Non-pigmented ciliary epithelial cell (primary cell): ENCODE measurements around the gene SP3.

Experiments used
- DNase-seq: peaks from one replicate; pipeline ENCODE4 v3.0.0-alpha.2; 2010; ENCODE audit warnings: low read depth

The SP3 gene

DNA sequence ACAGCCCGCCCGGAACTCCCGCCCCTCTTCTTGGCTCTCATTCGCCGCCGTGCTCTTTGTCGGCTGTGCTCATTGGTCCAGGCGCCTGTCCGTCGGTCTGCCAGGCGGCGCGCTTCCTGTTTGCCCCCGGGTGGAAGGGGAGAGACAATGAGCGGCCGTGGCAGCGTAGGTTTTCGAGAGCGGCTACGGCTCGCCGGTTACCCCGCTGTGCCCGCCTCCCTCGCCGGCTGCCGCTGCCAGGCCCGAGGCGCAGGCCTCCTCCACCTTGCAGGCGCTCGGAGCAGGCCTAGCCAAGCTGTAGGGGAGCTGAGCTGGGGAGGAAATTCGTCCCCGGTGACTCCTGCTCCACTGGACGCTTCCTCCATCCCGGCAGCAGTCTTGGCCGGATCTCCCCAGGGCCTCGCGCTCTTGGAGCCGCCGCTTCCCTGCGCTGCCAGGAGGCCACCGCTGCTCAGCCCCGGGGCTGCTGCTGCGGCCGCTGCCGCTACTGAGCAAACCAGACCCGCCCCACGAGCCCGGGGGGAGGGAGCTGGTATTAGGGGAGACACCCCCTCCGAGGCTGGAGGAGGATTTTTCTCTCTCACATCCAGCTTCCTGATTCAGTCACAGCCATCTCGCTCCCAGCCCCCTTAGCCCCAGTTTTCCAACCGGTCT, at the start of gene SP3:
Gene SP3, minus strand, starts transcription at position 2 of the 654 bp plus-strand sequence. CDS start 202 bp downstream, outside the sequence.
- DNase-seq, result peak; percentile 84

DNA sequence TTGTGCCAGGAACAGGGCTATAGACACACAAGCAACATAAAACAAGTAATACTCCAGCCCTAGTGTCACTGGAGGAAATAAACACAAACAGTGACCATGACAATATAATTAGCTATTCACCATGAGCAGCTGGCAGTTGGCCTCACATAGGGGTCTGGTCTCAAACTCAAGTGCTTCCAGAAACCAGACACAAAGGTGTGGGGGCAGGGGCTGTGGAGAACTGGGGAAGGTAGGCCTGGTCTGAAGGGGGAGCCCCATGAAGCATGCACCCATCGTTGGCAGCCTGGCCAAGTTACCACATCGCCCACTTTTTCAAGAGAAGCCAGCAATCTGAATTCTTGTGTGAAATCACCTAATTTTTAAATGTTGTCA, 49.5 kb upstream of the SP3 start:
- no peak for DNase-seq

DNA sequence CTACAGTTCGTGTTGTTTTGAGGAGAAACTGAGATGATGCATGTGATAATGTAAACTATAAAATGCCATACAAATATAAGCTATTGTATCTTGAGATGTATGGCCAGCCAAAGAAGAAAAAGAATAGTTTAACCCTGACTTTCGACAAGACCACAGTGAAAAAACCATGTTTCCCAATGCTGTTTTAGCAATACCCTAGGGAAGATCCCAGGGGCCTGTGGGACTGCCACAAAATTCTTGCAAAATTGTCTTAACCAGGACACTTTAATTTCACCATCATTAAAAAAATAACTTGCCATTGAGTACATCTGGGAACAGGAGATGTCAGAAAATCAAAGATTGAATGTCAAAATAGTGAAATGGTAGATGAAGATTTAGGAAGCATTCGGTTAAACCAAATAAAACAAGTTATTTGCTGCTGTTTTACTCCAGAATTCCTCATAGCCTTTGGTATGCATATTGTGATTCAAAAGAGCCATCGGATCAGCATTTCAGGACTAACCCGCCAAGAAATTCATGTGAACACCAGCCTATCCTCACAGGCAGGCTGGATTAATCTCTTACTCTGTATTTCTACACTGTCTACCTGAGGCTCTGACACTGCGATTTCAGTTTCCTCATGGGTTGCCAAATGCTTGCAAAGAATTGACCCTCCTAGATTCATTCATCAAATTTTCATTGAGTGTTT, 49.0 kb upstream of the SP3 start:
- DNase-seq, result no peak

DNA sequence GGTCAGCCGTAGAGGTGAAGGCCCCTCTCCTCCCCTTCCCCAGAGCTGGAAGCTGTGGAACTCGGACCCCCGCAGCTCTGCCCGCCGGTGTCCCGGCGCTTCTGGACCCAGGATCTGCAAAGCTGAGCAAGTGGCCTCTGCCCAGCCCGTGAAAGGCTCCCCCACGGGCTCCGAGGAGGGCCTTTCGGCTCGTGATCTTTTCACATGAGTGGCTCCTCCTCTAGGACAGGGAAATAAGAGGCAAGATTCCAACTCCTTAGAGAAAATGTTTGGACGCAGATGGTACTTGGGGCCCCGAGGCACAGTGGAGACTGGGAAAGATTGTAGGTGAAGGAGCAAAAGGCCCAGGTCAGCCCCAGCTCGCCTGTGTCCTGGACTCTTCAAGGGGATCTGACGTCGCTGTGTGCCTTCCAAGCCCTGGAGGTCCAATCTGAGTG, 48.2 kb upstream of the SP3 start:
- no peak for DNase-seq

DNA sequence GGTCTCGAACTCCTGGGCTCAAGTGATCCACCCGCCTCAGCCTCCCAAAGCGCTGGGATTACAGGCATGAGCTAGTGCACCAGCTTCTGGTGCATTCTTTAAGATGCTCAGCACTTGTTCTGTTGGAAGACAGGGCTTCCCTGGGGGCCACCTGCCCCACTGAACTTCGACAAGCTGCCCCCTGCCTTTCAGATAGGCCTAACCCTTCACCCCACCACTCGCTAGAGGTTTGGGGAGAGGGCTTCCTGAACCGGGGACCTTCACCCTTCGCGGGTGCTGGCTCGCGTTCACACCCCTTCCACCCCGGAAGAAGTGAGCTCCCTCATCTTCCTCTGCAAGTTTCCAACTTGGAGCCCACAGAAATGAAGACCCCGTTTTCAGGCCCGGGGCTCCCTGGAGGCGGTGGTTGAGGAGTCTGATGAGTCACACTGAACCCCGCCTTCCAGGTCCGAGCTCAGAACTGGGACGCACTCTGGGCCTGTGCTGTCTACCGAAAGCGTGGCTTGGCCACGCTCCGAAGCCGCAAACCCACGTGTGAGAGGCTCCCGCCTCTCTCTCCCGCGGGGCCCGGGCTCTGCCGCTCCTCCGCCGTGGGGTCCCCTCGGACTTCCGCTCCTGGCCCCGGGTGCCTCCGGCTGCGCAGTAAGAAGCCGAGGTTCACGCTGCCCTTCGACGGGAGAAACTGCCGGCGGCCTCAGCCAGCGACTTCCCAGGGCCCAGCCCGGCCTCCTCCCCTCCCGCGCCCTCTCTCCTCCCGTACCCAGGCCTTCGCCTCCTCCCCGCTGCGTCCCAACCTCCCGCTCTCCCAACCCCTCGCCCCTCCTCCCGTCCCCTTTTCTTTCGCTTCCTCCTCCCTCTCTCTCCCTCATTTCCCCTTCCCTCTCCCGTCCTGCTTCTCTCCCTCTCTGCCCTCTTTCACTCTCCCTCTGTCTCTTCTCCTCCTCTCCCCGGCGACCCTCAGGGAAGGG, 47.5 kb upstream of the SP3 start:
- no peak for DNase-seq

DNA sequence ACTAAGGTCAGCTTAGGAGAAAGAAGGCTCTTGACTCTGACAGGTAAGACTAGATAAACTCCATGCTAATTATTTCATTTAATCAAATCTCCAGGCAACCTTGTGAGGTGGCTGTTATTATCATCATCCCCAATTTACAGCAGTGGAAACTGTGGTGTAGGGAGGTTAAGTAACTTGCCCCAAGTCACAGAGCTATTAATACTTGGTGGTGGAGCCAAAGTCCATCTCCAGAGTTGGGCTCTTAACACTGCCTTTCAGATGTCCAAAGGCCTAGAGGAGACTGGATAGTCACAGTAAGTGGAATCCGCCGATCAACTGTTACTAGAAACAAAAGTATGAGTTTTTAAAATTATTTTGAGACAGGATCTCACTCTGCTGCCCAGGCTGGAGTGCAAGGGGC, 46.6 kb upstream of the SP3 start:
- DNase-seq, result no peak

DNA sequence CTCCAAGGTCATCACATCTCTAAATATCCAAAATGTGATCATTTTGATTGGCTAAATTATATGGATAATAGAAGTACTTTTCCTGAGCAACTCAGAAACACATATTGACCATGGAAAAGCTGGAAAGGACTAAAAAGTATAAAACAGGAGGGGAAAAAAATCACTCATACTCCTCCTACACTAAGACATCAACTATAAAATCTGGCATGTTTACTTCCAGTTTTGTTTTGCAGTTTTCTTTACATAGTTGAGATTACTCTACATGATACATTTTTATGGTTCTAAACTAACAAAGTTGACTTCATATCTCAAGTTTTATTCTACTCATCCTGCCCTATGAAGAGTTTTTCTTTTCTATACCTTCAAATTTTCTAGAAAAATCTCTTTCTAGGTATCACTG, 46.0 kb upstream of the SP3 start:
- no peak for DNase-seq

DNA sequence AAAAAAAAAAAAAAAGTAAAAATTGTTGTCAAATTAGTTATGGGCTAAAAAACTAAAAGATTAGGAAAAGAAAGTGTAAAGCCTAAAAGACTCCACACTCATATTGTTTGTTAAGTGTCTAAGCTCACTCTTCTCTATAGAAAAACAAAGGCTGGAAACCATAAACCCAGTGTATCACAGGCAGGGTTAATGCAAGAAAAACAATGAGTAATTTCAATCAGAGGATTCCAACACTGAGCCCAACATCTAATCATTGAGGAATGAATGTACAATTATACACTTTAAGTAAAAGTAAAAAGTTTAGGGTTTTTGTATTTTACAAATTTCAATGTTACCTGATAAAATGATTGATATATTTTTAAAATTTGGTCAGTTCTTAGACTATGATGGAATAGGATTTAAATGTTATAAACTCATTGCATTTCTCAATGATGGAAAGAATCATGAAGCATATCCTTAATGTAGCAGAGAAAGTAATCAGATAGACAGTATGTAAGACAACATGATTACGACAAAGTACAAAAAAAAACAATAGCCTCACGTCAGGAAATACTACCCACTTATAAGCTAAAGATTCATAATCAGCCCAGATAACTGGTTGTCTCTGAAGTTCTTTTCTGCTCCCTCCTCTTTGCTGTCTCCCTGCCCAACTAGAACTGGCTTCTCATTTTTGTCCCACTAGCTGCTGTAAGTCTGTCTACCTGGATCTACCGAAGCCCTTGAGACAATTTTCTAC, 44.5 kb upstream of the SP3 start:
- no peak for DNase-seq

DNA sequence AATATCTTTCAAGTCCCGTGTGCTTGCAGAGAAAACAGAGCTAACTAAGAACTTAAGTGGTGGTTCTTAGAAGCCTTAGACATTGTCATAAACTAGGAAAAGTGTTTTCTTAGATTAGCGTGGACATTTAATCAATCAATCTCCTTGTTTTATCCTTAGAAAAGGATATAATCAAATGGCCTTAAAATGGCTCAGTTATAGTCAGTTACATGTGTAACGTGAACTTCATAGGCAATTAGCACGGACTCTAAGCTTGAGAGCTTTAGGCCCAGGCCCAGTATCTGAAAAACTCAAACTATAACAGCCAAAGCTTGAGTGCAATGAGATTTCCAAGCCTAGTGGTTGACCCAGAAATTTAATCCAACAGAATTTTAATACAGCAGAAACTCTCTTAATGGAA, 43.5 kb upstream of the SP3 start:
- DNase-seq, result no peak

DNA sequence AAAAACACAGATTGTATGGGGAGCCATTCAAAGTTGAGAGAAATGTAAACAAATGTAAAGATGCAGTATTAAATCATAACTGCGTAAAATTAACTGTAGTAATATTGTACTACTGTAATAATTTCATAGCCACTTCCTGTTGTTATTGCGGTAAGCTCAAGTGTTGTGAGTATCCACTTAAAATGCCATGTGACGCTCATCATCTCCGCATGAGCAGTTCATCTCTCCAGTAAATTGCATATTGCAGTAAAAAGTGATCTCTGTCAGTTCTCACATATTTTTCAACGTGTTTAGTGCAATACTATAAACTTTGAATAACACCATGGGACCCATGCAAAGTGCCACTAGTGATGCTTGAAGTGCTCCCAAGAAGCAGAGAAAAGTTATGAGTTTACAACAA, 41.8 kb upstream of the SP3 start:
- DNase-seq, result no peak

DNA sequence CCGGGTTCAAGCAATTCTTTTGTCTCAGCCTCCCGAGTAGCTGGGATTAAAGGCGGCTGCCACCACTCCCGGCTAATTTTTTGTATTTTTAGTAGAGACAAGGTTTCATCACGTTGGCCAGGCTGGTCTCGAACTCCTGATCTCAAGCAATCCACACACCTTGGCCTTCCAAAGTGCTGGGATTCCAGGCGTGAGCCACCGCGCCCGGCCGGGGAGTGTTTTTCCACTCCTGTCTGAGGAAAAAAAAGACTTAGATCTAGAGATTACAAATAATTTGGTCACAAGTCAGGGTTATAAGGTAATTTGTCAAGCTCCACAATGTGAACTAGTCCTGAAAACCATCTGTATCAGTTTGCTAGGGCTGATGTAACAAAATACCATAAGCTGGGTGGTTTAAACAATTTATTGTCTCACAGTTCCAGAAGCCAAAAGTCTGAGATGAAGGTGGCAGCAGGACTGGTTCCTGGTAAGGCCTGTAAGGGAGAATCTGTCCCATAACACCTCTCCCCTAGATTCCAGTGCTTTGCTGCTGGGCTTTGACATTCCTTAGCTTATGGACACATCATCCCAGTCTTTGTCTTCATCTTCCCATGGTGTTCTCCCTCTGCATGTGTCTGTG, 40.7 kb upstream of the SP3 start:
- DNase-seq, result no peak

DNA sequence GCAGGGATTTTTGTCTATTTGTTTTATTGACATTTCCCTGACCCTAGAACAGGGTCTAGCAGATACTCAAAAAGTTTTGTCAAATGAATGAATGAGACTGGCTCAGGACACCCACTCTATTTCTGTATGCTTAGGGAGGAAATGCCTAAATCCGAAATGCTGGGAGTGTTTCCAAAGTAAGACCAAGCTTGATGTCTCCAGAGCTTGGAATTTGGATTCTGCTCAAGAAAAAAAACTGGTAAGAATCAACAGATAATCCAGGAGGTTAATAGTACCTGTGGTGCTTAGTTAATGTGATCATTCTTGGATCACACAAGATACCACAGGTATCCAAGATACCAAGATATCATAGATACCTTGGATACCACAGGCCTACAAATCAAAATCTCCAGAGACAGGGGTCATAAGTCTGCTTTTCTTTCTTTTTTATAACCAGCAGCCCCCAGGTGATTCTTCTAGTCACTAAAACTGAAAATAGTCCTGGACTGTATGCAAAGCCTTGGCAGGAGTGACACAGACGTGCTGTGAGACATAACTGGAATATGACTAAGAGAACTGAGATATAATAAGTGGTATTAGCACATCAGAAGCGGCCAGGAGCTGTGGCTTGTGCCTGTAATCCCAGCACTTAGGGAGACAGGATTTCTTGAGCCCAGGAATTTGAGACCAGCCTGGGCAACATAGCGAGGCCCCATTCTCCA, 39.9 kb upstream of the SP3 start:
- DNase-seq, result no peak

DNA sequence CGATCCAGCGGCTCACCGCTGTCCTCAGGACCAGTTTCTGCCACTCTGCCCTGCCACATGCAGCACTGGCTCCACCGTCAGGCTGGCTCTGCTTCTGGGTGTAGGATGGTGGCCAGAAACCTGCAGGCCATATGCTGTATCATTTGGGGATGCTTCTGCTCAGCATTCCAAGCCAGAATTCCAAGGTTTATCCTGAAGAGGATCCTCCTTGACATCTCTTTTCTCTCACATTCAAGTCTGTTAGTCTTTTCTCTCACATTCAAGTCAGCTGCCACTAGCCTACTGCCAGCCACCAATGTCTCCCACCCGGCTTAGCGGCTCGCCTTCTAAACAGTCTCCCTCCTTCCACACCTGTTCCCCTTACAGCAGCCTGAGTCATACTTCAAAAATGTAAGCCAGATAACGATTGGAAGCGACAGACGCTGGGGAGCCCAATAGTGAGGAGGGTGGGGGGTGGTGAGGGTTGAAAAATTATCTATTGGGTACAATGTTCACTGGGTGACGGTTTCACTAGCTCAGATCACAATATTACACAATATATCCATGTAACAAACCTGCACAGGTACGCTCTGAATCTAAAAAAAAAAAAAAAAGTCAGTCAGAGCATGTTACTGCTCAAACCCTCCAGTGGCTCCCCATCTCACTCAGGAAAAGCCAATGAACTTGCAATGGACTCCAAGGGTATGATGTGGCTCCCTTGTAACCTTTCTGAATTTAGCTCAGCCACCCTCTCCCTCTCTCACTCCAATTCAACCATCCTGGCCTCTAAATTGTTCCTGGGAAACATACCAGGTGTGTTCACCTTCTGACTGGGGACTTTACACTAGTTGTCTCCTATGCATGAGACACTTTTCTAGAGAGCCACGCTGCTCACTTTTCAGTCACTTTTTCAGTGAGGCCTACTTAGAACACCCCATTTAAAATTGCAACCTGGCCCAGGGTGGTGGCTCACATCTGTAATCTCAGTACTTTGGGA, 38.8 kb upstream of the SP3 start:
- DNase-seq, result no peak

DNA sequence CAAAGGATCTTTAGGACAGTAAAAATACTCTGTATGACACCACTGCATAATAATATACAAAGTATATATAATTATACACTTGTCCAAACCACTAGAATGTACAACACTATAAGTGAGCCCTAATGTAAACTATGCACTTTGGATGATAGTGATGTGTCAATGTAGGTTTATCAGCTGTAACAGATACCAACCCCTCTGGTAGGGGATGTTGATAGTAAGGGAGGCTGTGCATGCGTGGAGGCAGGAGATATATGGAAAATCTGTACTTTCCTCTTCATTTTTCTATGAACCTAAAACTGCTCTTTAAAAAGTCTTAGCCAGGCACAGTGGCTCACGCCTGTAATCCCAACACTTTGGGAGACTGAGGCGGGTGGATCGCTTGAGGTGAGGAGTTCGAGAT, 37.5 kb upstream of the SP3 start:
- no peak for DNase-seq

DNA sequence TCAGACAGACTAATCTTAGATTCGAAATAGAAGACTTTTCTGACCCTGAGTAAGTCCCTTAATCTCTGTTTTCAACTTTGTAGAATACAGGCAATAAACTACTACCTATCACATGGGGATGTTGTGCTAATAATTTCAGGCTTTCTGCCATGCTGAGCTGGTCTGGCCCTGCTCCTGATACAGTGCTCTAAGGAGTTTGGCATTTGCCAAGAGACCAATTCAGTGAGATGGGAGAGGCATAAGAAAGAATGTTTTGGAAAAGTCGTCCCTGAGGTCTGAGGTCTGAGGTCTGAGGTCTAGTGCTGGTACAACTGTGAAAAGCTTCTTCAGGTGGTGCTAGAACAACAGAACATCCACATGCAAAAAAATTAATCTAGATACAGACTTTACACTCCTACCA, 35.9 kb upstream of the SP3 start:
- no peak for DNase-seq

DNA sequence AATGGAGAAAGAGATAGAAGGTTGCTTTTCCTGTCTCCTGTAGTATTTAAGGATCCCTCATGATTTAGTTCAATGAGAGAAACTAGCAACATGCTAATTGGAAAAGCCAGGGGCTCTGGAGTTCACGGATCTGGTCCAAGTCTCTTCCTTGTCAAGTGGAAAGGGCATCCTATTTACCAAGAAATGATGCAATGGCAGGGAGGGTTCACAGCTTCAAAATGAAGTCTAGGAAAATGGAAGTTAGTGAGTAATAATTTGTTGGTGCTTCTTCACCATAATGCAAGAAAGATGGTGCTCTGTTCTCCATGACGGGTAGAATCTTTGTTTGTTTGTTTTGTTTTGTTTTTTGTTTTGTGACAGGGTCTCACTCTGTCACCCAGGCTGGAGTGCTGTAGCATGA, 34.6 kb upstream of the SP3 start:
- no peak for DNase-seq

DNA sequence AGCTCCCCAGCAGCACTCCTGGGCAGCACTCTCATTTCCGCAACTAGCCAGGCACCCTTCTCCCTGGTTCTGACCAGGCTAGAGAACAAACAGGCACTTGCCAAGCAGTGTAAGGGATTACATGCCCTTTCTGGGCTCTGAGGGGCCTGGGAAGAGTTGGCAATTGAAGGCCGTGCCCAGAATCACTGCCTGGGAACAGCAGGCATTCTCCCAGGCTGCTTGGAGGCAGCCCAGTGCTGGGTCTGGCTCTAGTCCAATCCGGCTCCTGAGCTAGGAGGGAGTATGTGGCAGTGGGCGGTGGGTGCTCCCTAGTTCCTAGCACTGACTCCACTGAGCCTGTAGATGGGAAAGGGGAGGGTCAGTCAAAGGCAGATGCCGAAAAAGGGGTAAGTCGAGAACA, 34.1 kb upstream of the SP3 start:
- no peak for DNase-seq

DNA sequence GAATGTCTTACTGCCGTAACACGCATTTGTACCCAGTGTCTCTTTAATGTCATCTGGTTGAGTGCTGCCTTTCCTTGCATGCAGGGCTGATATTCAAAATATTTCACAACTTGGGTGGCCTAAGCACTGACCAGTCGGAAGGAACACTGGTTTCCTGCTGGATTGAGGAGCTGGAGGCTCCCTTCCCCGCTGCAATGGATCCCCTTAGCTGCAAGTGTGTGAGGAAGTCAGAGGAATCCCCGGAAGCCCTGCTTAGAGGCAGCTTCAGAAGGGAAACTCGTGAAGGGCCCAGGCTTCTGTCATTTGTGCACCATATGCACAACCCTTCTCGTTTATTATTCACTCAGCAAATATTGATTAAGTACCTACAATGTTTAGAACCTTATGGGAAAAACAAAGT, 33.2 kb upstream of the SP3 start:
- DNase-seq, result no peak

DNA sequence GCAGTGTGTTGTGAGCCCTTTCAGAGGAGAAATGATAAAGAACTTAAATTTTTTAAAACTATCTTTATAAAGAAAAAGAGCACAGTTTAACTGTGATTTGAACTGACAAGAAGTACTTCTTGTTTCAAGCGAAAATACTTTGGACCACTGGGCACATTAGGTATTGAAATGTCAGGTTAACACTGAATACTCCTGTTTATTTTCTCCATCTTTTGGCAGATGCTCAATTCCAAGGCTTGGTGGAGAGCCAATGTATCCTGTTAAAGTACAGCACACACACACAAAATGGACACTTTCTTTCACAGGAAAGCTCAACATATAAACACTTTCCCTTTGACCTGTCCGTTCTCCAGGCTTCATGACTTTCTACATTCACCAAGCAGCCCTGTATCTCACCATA, 32.6 kb upstream of the SP3 start:
- DNase-seq, result no peak

DNA sequence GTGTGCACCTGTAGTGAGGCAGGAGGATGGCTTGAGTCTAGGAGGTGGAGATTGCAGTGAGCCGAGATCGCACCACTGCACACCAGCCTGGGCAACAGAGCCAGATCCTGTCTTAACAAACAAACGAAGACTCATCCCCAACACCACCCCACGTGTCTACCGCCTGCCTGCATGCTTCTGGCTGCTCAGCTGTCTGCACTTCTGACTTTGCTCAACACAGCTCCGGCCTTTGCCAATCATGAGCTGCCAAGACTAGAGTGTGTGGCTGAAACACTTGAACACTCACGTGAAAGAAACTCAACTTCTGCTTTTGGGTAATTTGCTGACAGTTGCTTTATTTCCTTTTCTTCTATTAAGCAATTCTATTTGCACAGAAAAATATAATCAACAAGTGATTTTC, 32.1 kb upstream of the SP3 start:
- DNase-seq, result no peak
